Renal pelvis (tissue), 4 donors: Measurements from ENCODE around the gene MRPS7. TPM values are rescaled to one million over a fixed set of nuclear protein-coding genes. Genes with fewer than 3 reads are reported as not detected.
"Not testable (repeated sequence)": the region's sequence is repeated elsewhere in the genome, so short reads cannot be mapped to it uniquely, and the experiment has no call there.

ENCODE experiments used
- DNase-seq: peaks from one replicate; pipeline ENCODE4 v3.0.0-alpha.2; 2013
- polyA plus RNA-seq, 3 donors: library from polyadenylated mRNA; unstranded; fragments of 120-200 nt; gene quantifications; one replicate each; pipeline ENCODE4 v1.2.1, GENCODE V29; 2013; ENCODE audit not compliant: insufficient read length in 3 of 3

MRPS7 gene
- polyA plus RNA-seq, 3 donors, result 72.9 to 80.1 (median 79.4) TPM

GRCh38 chr17:75240394-75241142 lies 21.1 kb upstream of the MRPS7 start:
- DNase-seq, result no peak

GRCh38 chr17:75241143-75241430 lies 20.6 kb upstream of the MRPS7 start:
- DNase-seq, result no peak

GRCh38 chr17:75241502-75241901 lies 20.2 kb upstream of the MRPS7 start:
- DNase-seq, result no peak

GRCh38 chr17:75241996-75242460 lies 19.7 kb upstream of the MRPS7 start:
- no peak for DNase-seq

- DNase-seq, result no peak
Measured at GRCh38 chr17:75242461-75243042, 19.1 kb upstream of the MRPS7 start.

GRCh38 chr17:75244133-75244866 lies 17.4 kb upstream of the MRPS7 start:
- no peak for DNase-seq

GRCh38 chr17:75245011-75245410 lies 16.7 kb upstream of the MRPS7 start:
- DNase-seq, result no peak

- DNase-seq, result no peak
Measured at GRCh38 chr17:75246404-75246803, 15.3 kb upstream of the MRPS7 start.

- no peak for DNase-seq
Measured at GRCh38 chr17:75249564-75249963, 12.1 kb upstream of the MRPS7 start.

- DNase-seq, result no peak
Measured at GRCh38 chr17:75250009-75250471, 11.6 kb upstream of the MRPS7 start.

GRCh38 chr17:75252039-75252816 lies 9.5 kb upstream of the MRPS7 start:
- no peak for DNase-seq

- not testable (repeated sequence) for DNase-seq
Measured at GRCh38 chr17:75255954-75256698, 5.6 kb upstream of the MRPS7 start.

- DNase-seq, result not testable (repeated sequence)
Measured at GRCh38 chr17:75257228-75257627, 4.5 kb upstream of the MRPS7 start.

GRCh38 chr17:75260641-75261335 lies 891 bp upstream of the MRPS7 start:
- no peak for DNase-seq

- DNase-seq, result no peak
Measured at GRCh38 chr17:75262112-75262606, 480 bp downstream of the MRPS7 start.

- DNase-seq, result no peak
Measured at GRCh38 chr17:75263055-75263454, 1.4 kb downstream of the MRPS7 start.

GRCh38 chr17:75265614-75266315 lies 4.1 kb downstream of the MRPS7 start:
- no peak for DNase-seq

GRCh38 chr17:75266316-75267152 lies 4.9 kb downstream of the MRPS7 start:
- no peak for DNase-seq

GRCh38 chr17:75267153-75267410 lies 5.4 kb downstream of the MRPS7 start:
- no peak for DNase-seq
